Stimulated activated CD4-positive, alpha-beta T cell treated with anti-CD3 and anti-CD28 coated beads, TNF-alpha, amount 100 ng/mL, for 1 hour (primary cell): Measurements from ENCODE around the gene BMERB1.

Experiments used
- DNase-seq, 3 donors: peaks; one replicate each; pipeline ENCODE4 v3.0.0-alpha.2; 2020; ENCODE audit warnings: low read depth in 3 of 3, low spot score in 1 of 3

Gene BMERB1

GRCh38 chr16:15608398-15609285 lies 174.3 kb downstream of the BMERB1 start:
- DNase-seq: no peak

- no peak for DNase-seq
These were observed 174.9 kb downstream of the BMERB1 start for GRCh38 chr16:15609286-15609649.

GRCh38 chr16:15610369-15610871 lies 176.0 kb downstream of the BMERB1 start:
- DNase-seq: no peak

- no peak for DNase-seq
These were observed 177.2 kb downstream of the BMERB1 start for GRCh38 chr16:15611610-15612009.

- DNase-seq: no peak
These were observed 179.3 kb downstream of the BMERB1 start for GRCh38 chr16:15613676-15614075.

- DNase-seq: no peak
These were observed 181.6 kb downstream of the BMERB1 start for GRCh38 chr16:15616012-15616411.

- DNase-seq: no peak
These were observed 182.2 kb downstream of the BMERB1 start for GRCh38 chr16:15616475-15617165.

- no peak for DNase-seq
These were observed 183.5 kb downstream of the BMERB1 start for GRCh38 chr16:15617901-15618300.

GRCh38 chr16:15618392-15618791 lies 184.0 kb downstream of the BMERB1 start:
- no peak for DNase-seq

- no peak for DNase-seq
These were observed 186.3 kb downstream of the BMERB1 start for GRCh38 chr16:15620611-15621195.

- DNase-seq: no peak
These were observed 187.1 kb downstream of the BMERB1 start for GRCh38 chr16:15621456-15621855.

GRCh38 chr16:15621889-15622288 lies 187.5 kb downstream of the BMERB1 start:
- no peak for DNase-seq

GRCh38 chr16:15631730-15632409 lies 197.5 kb downstream of the BMERB1 start:
- DNase-seq: no peak

GRCh38 chr16:15635926-15636325 lies 201.5 kb downstream of the BMERB1 start:
- no peak for DNase-seq

GRCh38 chr16:15636392-15636873 lies 202.0 kb downstream of the BMERB1 start:
- no peak for DNase-seq
